Measurements from ENCODE around the gene TRPC3. TPM values are rescaled to one million over a fixed set of nuclear protein-coding genes. Genes with fewer than 3 reads are reported as not detected.

The TRPC3 gene
- total RNA-seq, 1 donor from 2014 or later = 1.1 TPM

- no peak for TF ChIP-seq CTCF (IDR thresholded peaks at IDR 0.05)
- Histone ChIP-seq H3K27me3 (no peaks in the 10 kb centered on the region), H3K4me1 (no peaks in the 10 kb centered on the region), H3K36me3 (peaks cover 26 to 51% of the 10 kb centered on the region in 2 donors), H3K27ac (no peak overlapping the region), H3K9me3 (peaks cover 0 to 4% of the 10 kb centered on the region in 2 donors), H3K4me3 (no peak overlapping the region)
- intact Hi-C loops (cut with DNase I) = no loop called here
- no peak for DNase-seq (ENCODE audit: low spot score in 2 of 2)
Observed at GRCh38 chr4:121863799-121864198, 88.1 kb downstream of the TRPC3 start.

GRCh38 chr4:121861426-121861825 is 90.4 kb downstream of the TRPC3 start:
- intact Hi-C loops (cut with DNase I) = no loop called here
- DNase-seq (ENCODE audit: low spot score in 2 of 2) = no peak
- H3K27me3 ChIP-seq = no peaks in the 10 kb centered on the region
- H3K4me3 ChIP-seq = no peak overlapping the region
- peaks cover 31 to 51% of the 10 kb centered on the region in 2 donors for H3K36me3 ChIP-seq
- no peaks in the 10 kb centered on the region for H3K4me1 ChIP-seq
- TF ChIP-seq CTCF (IDR thresholded peaks at IDR 0.05) = no peak
- no peaks in the 10 kb centered on the region for H3K9me3 ChIP-seq
- H3K27ac ChIP-seq = no peak overlapping the region

GRCh38 chr4:121860121-121860520 is 91.7 kb downstream of the TRPC3 start:
- Histone ChIP-seq H3K4me3 (no peak overlapping the region), H3K4me1 (no peaks in the 10 kb centered on the region), H3K27ac (no peak overlapping the region), H3K27me3 (no peaks in the 10 kb centered on the region), H3K9me3 (no peaks in the 10 kb centered on the region), H3K36me3 (peaks cover 31 to 42% of the 10 kb centered on the region in 2 donors)
- no peak for DNase-seq (ENCODE audit: low spot score in 2 of 2)
- intact Hi-C loops (cut with DNase I) = no loop called here
- TF ChIP-seq CTCF (IDR thresholded peaks at IDR 0.05) = no peak

GRCh38 chr4:121851354-121851753 is 100.5 kb downstream of the TRPC3 start:
- Histone ChIP-seq H3K36me3 (peaks cover 4 to 24% of the 10 kb centered on the region in 2 donors), H3K4me1 (no peaks in the 10 kb centered on the region), H3K9me3 (no peaks in the 10 kb centered on the region), H3K27me3 (no peaks in the 10 kb centered on the region), H3K27ac (no peak overlapping the region), H3K4me3 (no peak overlapping the region)
- no peak for TF ChIP-seq CTCF (IDR thresholded peaks at IDR 0.05)
- no peak for DNase-seq (ENCODE audit: low spot score in 2 of 2)
- intact Hi-C loops (cut with DNase I) = no loop called here

- no peak for TF ChIP-seq CTCF (IDR thresholded peaks at IDR 0.05)
- Histone ChIP-seq H3K27me3 (no peaks in the 10 kb centered on the region), H3K27ac (no peak overlapping the region), H3K4me3 (no peak overlapping the region), H3K36me3 (peaks cover 14 to 53% of the 10 kb centered on the region in 2 donors), H3K9me3 (no peaks in the 10 kb centered on the region), H3K4me1 (no peaks in the 10 kb centered on the region)
- intact Hi-C loops (cut with DNase I) = no loop called here
- DNase-seq (ENCODE audit: low spot score in 2 of 2) = no peak
Observed at GRCh38 chr4:121846662-121847061, 105.2 kb downstream of the TRPC3 start.

- intact Hi-C loops (cut with DNase I) = no loop called here
- H3K27me3 ChIP-seq = no peaks in the 10 kb centered on the region
- no peak overlapping the region for H3K4me3 ChIP-seq
- no peak for TF ChIP-seq CTCF (IDR thresholded peaks at IDR 0.05)
- H3K9me3 ChIP-seq = no peaks in the 10 kb centered on the region
- no peak overlapping the region for H3K27ac ChIP-seq
- DNase-seq (ENCODE audit: low spot score in 2 of 2) = no peak
- no peaks in the 10 kb centered on the region for H3K4me1 ChIP-seq
- H3K36me3 ChIP-seq = peaks cover 25 to 58% of the 10 kb centered on the region in 2 donors
Observed at GRCh38 chr4:121842862-121843261, 109.0 kb downstream of the TRPC3 start.
